Fibroblast of villous mesenchyme (primary cell): ENCODE results near the gene TBC1D22A. TPM values are rescaled to one million over a fixed set of nuclear protein-coding genes. Genes with fewer than 3 reads are reported as not detected.

Experiments used
- DNase-seq: peaks from one replicate; pipeline ENCODE4 v3.0.0-alpha.2; 2010; ENCODE audit warnings: low read depth
- H3K4me3 ChIP-seq: 2 replicates; pipeline ENCODE4 v1.5.1; 2011; ENCODE audit warnings: low read depth, mild to moderate bottlenecking, low read length
- CTCF ChIP-seq: IDR thresholded peaks from 2 replicates; pipeline ENCODE4 v1.5.1; 2012; ENCODE audit warnings: low read depth, mild to moderate bottlenecking, low read length; ENCODE audit not compliant: insufficient read depth
- total RNA-seq: library from RNA; depleted of rRNA; stranded (reverse); fragments of >200 nt; gene quantifications from 2 replicates; pipeline ENCODE4 v1.2.3, GENCODE V29; 2012

The TBC1D22A gene
- total RNA-seq, 1 donor, result 12.5 TPM

GRCh38 chr22:46795140-46795539 lies 32.7 kb downstream of the TBC1D22A start:
- TF ChIP-seq CTCF, result no peak

GRCh38 chr22:46795845-46796565 lies 33.6 kb downstream of the TBC1D22A start:
- no peak for DNase-seq
- no peak overlapping the region for H3K4me3 ChIP-seq
- TF ChIP-seq CTCF, result no peak

More at GRCh38 chr22:46795140-46795539, 32.7 kb downstream of the TBC1D22A start:
- H3K4me3 ChIP-seq, result no peak overlapping the region
- DNase-seq, result no peak

GRCh38 chr22:46796566-46797195 lies 34.2 kb downstream of the TBC1D22A start:
- no peak overlapping the region for H3K4me3 ChIP-seq
- no peak for DNase-seq
- no peak for TF ChIP-seq CTCF

GRCh38 chr22:46797355-46797754 lies 34.9 kb downstream of the TBC1D22A start:
- H3K4me3 ChIP-seq, result no peak overlapping the region
- DNase-seq, result peak; percentile 40
- TF ChIP-seq CTCF, result peak; percentile 35

- DNase-seq, result no peak
- no peak overlapping the region for H3K4me3 ChIP-seq
- TF ChIP-seq CTCF, result no peak
These were observed 35.6 kb downstream of the TBC1D22A start for GRCh38 chr22:46798041-46798365.

GRCh38 chr22:46798366-46799350 lies 36.2 kb downstream of the TBC1D22A start:
- peak; percentile 98 for TF ChIP-seq CTCF
- H3K4me3 ChIP-seq, result no peak overlapping the region
- DNase-seq, result peak; percentile 75
